Glutamatergic neuron (in vitro differentiated cells): ENCODE results near the gene UNC13A. TPM values are rescaled to one million over a fixed set of nuclear protein-coding genes. Genes with fewer than 3 reads are reported as not detected.
"Not testable (repeated sequence)": the region's sequence is repeated elsewhere in the genome, so short reads cannot be mapped to it uniquely, and the experiment has no call there.

Experiments
- DNase-seq: peaks from one replicate; pipeline ENCODE4 v3.0.0; 2022
- H3K27ac Mint-ChIP-seq: one replicate; pipeline ENCODE4 v1.8.0; 2020; ENCODE audit warnings: mild to moderate bottlenecking, mixed read lengths, inconsistent platforms; ENCODE audit not compliant: unreplicated experiment
- H3K27me3 Mint-ChIP-seq: one replicate; pipeline ENCODE4 v1.8.0; 2020; ENCODE audit warnings: mild to moderate bottlenecking, moderate library complexity, mixed read lengths, inconsistent platforms; ENCODE audit not compliant: unreplicated experiment
- H3K36me3 Mint-ChIP-seq: one replicate; pipeline ENCODE4 v1.8.0; 2020; ENCODE audit warnings: mild to moderate bottlenecking, mixed read lengths, inconsistent platforms; ENCODE audit not compliant: unreplicated experiment
- H3K4me1 Mint-ChIP-seq: one replicate; pipeline ENCODE4 v1.8.0; 2020; ENCODE audit warnings: mild to moderate bottlenecking, low read depth, mixed read lengths, inconsistent platforms; ENCODE audit not compliant: unreplicated experiment
- H3K4me3 Mint-ChIP-seq: one replicate; pipeline ENCODE4 v1.8.0; 2020; ENCODE audit warnings: mild to moderate bottlenecking, mixed read lengths, inconsistent platforms; ENCODE audit not compliant: unreplicated experiment
- H3K9me3 Mint-ChIP-seq: one replicate; pipeline ENCODE4 v1.8.0; 2020; ENCODE audit warnings: mild to moderate bottlenecking, moderate library complexity, mixed read lengths, inconsistent platforms; ENCODE audit not compliant: unreplicated experiment
- total RNA-seq: library from RNA; stranded (reverse); fragmentation: NEBNext Ultra II Directional; extraction: Animal tissue kit (Norgen Biotek cat#: 25700); gene quantifications from one replicate; pipeline ENCODE4 v1.2.1, GENCODE V29; 2021; ENCODE audit not compliant: unreplicated experiment
- TF ChIP-seq, protein P1 (sequence below): fragments of 200-600 bp; sonication (generic); IDR thresholded peaks from one replicate; pipeline ENCODE4 v1.5.0; 2021; ENCODE audit not compliant: partially characterized antibody, unreplicated experiment

The UNC13A gene
- total RNA-seq, 1 donor from 2014 or later: 79.7 TPM

DNA sequence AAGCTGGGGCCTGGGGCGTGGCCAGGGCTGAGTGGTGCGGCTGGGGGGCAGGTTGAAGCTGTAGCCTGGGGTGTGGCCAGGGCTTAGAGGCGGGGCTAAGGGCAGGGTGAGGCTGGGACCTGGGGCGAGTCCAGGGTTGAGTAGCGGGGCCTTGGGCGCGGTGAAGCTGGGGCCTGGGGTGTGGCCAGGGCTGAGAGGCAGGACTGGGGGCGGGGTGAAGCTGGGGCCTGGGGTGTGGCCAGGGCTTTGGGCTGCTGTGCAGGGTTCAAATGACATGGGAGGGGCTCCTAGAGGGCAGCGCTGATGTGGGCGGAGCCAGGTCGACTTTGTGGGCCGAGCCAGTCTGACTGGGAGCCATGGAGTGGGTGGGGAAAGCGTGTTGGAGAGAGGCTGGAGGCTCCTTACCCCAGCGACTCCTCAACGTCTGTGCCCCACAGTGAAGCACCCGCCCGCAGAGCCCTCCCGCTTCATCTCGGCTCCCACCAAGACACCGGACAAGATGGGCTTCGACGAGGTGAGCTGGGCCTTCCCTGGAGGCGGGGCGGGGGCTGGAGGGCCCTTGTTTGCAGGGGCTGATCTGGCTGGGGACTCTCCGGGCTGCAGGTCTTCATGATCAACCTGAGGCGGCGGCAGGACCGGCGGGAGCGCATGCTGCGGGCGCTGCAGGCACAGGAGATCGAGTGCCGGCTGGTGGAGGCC lies 111.2 kb downstream of the UNC13A start:
- Mint-ChIP-seq H3K4me1 (peaks cover 6% of the 10 kb centered on the region), H3K9me3 (no peaks in the 10 kb centered on the region), H3K36me3 (no peaks in the 10 kb centered on the region), H3K27ac (no peak overlapping the region), H3K4me3 (no peak overlapping the region), H3K27me3 (peaks cover 5% of the 10 kb centered on the region)
- TF ChIP-seq, protein P1, sequence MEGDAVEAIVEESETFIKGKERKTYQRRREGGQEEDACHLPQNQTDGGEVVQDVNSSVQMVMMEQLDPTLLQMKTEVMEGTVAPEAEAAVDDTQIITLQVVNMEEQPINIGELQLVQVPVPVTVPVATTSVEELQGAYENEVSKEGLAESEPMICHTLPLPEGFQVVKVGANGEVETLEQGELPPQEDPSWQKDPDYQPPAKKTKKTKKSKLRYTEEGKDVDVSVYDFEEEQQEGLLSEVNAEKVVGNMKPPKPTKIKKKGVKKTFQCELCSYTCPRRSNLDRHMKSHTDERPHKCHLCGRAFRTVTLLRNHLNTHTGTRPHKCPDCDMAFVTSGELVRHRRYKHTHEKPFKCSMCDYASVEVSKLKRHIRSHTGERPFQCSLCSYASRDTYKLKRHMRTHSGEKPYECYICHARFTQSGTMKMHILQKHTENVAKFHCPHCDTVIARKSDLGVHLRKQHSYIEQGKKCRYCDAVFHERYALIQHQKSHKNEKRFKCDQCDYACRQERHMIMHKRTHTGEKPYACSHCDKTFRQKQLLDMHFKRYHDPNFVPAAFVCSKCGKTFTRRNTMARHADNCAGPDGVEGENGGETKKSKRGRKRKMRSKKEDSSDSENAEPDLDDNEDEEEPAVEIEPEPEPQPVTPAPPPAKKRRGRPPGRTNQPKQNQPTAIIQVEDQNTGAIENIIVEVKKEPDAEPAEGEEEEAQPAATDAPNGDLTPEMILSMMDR: no peak
- DNase-seq: peak; percentile 72

DNA sequence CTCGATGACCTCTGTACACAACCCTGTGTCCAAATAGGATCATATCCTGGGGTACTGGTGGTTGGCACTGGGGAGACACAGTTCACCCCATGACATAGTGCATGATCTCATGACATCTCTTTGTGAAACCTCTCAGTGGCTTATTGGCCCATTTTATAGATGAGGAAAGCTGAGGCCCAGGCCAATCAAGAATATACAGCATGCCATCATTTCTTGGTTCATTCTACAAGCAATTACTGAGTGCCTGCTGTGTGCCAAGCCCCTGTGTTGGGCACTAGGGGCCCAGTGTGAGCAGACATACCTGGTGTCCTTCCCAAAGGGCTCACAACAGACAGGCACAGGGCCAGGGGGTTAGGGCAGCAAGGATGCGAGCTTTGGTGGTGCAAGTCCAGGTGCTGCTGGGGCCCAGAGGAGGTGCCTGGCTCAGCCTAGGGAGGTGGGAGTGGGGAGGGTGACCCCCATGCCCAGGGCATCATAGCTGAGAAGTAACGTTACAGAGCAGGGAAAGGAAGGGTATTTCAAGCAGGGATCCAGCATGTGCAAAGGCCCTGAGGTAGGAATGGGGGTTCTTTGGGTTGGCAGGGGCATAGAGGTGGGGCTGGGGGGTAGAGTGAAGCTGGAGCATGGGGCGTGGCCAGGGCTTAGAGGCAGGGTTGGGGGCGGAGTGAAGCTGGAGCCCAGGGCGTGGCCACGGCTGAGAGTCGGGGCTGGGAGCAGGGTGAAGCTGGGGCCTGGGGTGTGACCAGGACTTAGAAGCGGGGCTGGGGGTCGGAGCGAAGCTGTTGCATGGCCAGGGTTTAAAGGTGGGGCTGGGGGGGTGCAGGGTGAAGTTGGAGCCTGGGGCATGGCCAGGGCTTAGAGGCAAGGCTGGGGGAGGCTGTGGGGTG lies 112.0 kb downstream of the UNC13A start:
- H3K4me3 Mint-ChIP-seq: no peak overlapping the region
- H3K27me3 Mint-ChIP-seq: peaks cover 5% of the 10 kb centered on the region
- H3K9me3 Mint-ChIP-seq: no peaks in the 10 kb centered on the region
- no peak overlapping the region for H3K27ac Mint-ChIP-seq
- TF ChIP-seq, protein P1: no peak
- H3K4me1 Mint-ChIP-seq: peaks cover 6% of the 10 kb centered on the region
- no peak for DNase-seq
- no peaks in the 10 kb centered on the region for H3K36me3 Mint-ChIP-seq

DNA sequence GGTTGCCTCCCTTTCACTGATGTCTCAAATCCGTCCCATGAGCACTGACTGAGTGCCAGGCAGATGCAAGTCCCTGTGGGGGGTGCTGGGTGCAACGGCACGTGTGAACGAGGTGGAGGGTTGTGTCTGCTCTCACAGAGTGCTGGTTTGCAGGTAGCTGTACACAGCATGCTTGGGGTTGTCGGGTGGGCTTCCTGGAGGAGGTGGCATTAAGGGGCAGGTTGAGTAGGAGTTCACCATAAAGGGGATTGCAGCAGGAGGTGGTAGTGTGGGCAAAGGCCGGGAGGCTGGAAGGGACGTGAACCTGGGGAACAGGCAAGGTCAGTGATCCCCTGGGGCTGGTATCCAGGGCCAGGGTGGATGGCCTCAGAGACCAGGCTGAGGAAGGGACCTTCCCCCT lies 115.5 kb downstream of the UNC13A start:
- H3K4me3 Mint-ChIP-seq: no peak overlapping the region
- no peak for DNase-seq
- TF ChIP-seq, protein P1: no peak
- H3K9me3 Mint-ChIP-seq: no peaks in the 10 kb centered on the region
- H3K36me3 Mint-ChIP-seq: no peaks in the 10 kb centered on the region
- peaks cover 3% of the 10 kb centered on the region for H3K27me3 Mint-ChIP-seq
- peaks cover 3% of the 10 kb centered on the region for H3K4me1 Mint-ChIP-seq
- H3K27ac Mint-ChIP-seq: no peak overlapping the region

DNA sequence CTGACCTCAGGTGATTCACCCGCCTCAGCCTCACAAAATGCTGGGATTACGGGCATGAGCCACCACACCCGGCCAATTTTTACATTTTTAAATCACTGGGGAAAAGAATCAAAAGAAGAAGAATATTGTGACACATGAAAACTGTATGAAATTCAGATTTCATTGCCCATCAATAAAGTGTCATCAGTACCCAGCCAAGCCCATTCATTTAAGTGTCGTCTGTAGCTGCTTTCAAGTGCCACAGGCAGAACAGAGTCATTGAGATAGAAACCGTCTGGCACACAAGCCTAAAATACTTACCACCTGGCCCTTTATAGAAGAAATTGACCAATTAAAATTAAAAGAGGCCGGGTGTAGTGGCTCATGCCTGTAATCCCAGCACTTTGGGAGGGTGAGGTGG lies 117.4 kb downstream of the UNC13A start:
- TF ChIP-seq, protein P1: no peak
- Mint-ChIP-seq H3K9me3 (no peaks in the 10 kb centered on the region), H3K4me1 (no peaks in the 10 kb centered on the region), H3K36me3 (no peaks in the 10 kb centered on the region), H3K27ac (no peak overlapping the region), H3K4me3 (no peak overlapping the region), H3K27me3 (peaks cover 3% of the 10 kb centered on the region)
- no peak for DNase-seq

DNA sequence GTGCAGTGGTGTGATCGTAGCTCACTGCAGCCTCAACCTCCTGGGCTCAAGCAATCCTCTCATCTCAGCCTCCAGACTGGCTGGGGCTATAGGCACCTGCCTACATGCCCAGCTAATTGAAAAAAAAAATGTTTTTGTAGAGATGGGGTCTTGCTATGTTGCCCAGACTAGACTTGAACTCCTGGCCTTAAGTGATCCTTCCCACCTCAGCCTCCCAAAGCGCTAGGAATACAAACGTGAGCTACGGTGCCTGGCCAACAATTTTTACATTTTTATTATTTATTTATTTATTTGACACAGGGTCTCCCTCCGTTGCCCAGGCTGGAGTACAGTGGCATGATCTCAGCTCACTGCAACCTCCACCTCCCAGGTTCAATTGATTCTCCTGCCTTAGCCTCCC lies 117.9 kb downstream of the UNC13A start:
- not testable (repeated sequence) for H3K4me3 Mint-ChIP-seq, H3K27me3 Mint-ChIP-seq, H3K27ac Mint-ChIP-seq, H3K36me3 Mint-ChIP-seq, H3K4me1 Mint-ChIP-seq, H3K9me3 Mint-ChIP-seq, DNase-seq
